Thyroid gland (tissue), 4 donors: Measurements from ENCODE around the gene INTS11. TPM values are rescaled to one million over a fixed set of nuclear protein-coding genes. Genes with fewer than 3 reads are reported as not detected.

Experiments
- DNase-seq, 2 donors: peaks; one replicate each; pipeline ENCODE4 v3.0.0-alpha.2; 2019
- H3K27ac ChIP-seq, 3 donors: fragments of 200-600 bp; sonication (generic); 1 replicate in 2 of 3; 2 replicates in 1 of 3; pipeline ENCODE4 v1.5.1; 2016 to 2019; ENCODE audit warnings: mild to moderate bottlenecking in 1 of 3, moderate library complexity in 1 of 3
- H3K27me3 ChIP-seq: fragments of 200-600 bp; sonication (generic); one replicate; pipeline ENCODE4 v1.5.1; 2019
- H3K36me3 ChIP-seq, 2 donors: fragments of 200-600 bp; sonication (generic); one replicate each; pipeline ENCODE4 v1.5.1; 2016 to 2019
- H3K4me1 ChIP-seq, 2 donors: fragments of 200-600 bp; sonication (generic); one replicate each; pipeline ENCODE4 v1.5.1; 2017 to 2019
- H3K4me3 ChIP-seq, 3 donors: fragments of 200-600 bp; sonication (generic); replicated peaks in 1 of 3; 1 replicate in 2 of 3; 2 replicates in 1 of 3; pipeline ENCODE4 v1.5.1; 2016; ENCODE audit warnings: mild to moderate bottlenecking in 1 of 3
- H3K9me3 ChIP-seq: fragments of 200-600 bp; sonication (generic); one replicate; pipeline ENCODE4 v1.5.1; 2017
- CTCF ChIP-seq, 6 experiments: fragments of 200-600 bp in 3 of 6; fragments of 450-650 bp in 3 of 6; sonication (generic) in 3 of 6; IDR thresholded peaks; one replicate each; pipeline ENCODE4 v1.5.1; 2016 to 2019; ENCODE audit warnings: antibody characterized with exemption in 6 of 6, mild to moderate bottlenecking in 2 of 6, inconsistent platforms in 1 of 6, moderate library complexity in 1 of 6
- POLR2A ChIP-seq, 2 donors: fragments of 450-650 bp; IDR thresholded peaks; one replicate each; pipeline ENCODE4 v1.6.1; 2017; ENCODE audit warnings: antibody characterized with exemption in 2 of 2, mild to moderate bottlenecking in 2 of 2, moderate library complexity in 1 of 2
- WGBS, 2 donors: methylation state at CpG; one replicate each; pipeline ENCODE4 v1.1.5; 2017; 5-methylcytosine and 5-hydroxymethylcytosine counted together
- intact Hi-C: fragments of 100-400 bp; cut with DNase I; formaldehyde crosslinking; loops from one replicate; pipeline ENCODE4 v1.15.1; 2023
- total RNA-seq, 4 donors: library from RNA; depleted of rRNA; stranded (reverse); fragments of >200 nt; gene quantifications; one replicate each; pipeline ENCODE4 v1.2.3, GENCODE V29; 2016

The INTS11 gene
- total RNA-seq, 4 donors from 2014 or later, result 68.9 to 116 (median 94.7) TPM

- no peak for TF ChIP-seq CTCF (IDR thresholded peaks at IDR 0.05)
- TF ChIP-seq POLR2A (IDR thresholded peaks at IDR 0.05), result no peak
- Histone ChIP-seq H3K27ac (no peak overlapping the region), H3K27me3 (no peaks in the 10 kb centered on the region), H3K4me1 (peaks cover 28 to 61% of the 10 kb centered on the region in 2 donors), H3K36me3 (peaks cover 0 to 4% of the 10 kb centered on the region in 2 donors), H3K9me3 (no peaks in the 10 kb centered on the region), H3K4me3 (no peak overlapping the region)
- intact Hi-C loops, result no loop called here
- no peak for DNase-seq
- 40 to 90% methylated on average over 2 of the region's 5 CpGs for WGBS, 2 donors
Observed at GRCh38 chr1:1352786-1353388, 28.4 kb upstream of the INTS11 start.

DNA sequence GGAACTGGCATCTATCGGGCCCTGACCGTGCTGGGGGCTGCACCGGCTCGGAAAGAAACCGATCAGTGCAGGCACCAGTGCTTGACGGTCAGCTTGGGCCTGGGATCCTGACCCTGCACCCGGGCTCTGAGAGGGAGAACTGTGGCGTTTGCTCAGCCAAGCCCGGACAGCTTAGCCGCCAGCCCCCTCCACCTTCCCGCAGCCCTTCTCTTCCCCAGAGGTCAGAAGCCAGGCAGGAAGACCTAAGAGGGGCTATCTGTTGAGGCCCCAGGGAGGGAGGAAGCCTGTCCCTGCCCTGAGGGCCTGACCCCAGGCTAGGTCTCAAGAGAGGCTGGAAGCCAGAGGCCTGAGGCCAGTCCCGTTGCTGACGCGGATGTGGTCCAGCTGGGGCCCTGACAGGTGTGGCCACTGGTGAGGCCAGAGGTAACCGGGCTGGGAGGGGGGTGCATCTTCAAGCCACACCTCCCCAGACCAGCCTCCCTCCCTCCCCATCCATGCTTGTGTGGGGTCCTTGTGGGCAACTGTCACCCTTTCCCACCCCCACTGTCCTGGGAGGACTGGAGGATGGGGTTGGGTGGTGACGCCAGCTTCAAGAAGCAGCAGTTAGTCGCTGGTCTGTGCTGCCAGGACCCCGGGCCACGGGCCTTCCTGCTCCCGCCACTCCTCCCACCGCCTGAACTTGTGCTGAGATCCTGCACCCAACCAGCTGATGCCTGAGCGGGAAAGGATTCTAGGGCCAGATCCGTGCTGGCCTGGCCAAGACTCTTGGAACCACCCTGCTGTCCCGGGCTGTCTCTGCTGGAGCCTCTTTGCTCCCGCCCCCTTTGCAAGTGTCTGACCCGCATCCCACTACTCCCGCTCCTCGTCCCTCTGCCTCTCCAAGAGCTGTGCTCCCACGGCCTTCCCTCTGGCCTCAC, 27.3 kb upstream of the INTS11 start:
- DNase-seq, result no peak
- WGBS, 2 donors, result 60 to 65% methylated on average over 22 to 26 of the region's 29 CpGs
- Histone ChIP-seq H3K4me3 (no peak overlapping the region), H3K27me3 (no peaks in the 10 kb centered on the region), H3K4me1 (peaks cover 33 to 61% of the 10 kb centered on the region in 2 donors), H3K36me3 (peaks cover 0 to 4% of the 10 kb centered on the region in 2 donors), H3K9me3 (no peaks in the 10 kb centered on the region), H3K27ac (peak overlapping the region in 1 of 3 donors; percentile 33)
- TF ChIP-seq POLR2A (IDR thresholded peaks at IDR 0.05) (no peak), CTCF (IDR thresholded peaks at IDR 0.05) (no peak)
- intact Hi-C loops, result no loop called here

DNA sequence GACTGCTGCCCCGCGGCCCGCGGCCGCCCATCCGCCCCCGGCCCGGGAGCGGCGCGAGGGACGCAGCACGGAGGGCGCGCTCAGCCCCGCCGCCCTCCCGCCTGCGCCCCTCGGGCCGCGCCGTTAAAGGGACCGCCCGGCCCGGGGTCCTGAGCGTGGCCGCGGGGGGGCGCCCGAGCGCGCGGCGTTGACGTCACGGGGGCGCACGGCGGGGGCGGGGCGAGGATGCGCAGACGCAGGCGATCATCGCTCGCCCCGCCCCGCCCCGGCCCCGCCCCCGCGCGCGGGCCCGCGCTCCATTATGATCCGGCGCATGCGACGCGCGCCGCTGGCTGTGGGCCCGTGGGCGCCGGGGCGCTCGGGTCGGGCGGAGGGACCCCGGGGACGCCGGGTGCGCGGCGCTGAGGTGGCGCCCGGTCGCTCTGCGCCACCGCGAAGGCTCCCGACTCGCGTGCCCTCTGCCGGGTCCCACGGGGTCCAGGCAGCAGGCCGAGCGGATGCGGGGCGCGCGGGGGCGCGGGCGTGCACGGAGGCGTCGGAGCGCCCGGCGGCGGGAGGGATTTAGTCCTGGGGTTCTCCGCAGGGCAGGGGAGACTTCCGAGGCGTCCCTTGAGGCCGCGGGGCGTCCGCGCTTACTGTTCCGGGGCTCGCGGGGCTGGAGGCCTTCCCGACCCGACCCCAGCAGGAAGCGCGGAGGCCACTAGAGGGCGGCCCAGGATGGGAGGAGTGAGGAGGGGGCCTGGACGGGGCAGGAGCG, 25.0 kb upstream of the INTS11 start, which contains the start of gene DVL1:
DVL1 (minus strand) TSS at position 163 of the 757 bp plus-strand sequence. CDS start 353 bp downstream, outside the sequence.
- Histone ChIP-seq H3K4me3 (peak within 1 kb of the TSS; percentile 47 to 71 (median 57)), H3K4me1 (peaks cover 32 to 61% of the 10 kb centered on the region in 2 donors), H3K27me3 (no peaks in the 10 kb centered on the region), H3K36me3 (no peaks in the 10 kb centered on the region), H3K27ac (peak within 1 kb of the TSS; percentile 76 to 85 (median 81)), H3K9me3 (no peaks in the 10 kb centered on the region)
- peak in 4 of 6 experiments; percentile 12 to 53 (median 48) for TF ChIP-seq CTCF (IDR thresholded peaks at IDR 0.05)
- TF ChIP-seq POLR2A (IDR thresholded peaks at IDR 0.05), result peak in 1 of 2 donors; percentile 64
- intact Hi-C loops, result no loop called here
- DNase-seq, result peak; percentile 65 to 67
- 1% methylated on average over 20 of the region's 122 CpGs; no CpG with 5 or more reads in 1 of the 2 donors for WGBS, 2 donors

- Histone ChIP-seq H3K4me3 (peak overlapping the region; percentile 38 to 57 (median 47)), H3K27ac (peak overlapping the region; percentile 5 to 54 (median 51)), H3K4me1 (peaks cover 32 to 55% of the 10 kb centered on the region in 2 donors), H3K9me3 (no peaks in the 10 kb centered on the region), H3K27me3 (no peaks in the 10 kb centered on the region), H3K36me3 (no peaks in the 10 kb centered on the region)
- 3% methylated on average over 38 of the region's 109 CpGs; no CpG with 5 or more reads in 1 of the 2 donors for WGBS, 2 donors
- intact Hi-C loops, result no loop called here
- TF ChIP-seq CTCF (IDR thresholded peaks at IDR 0.05) (no peak), POLR2A (IDR thresholded peaks at IDR 0.05) (no peak)
- peak; percentile 67 to 73 for DNase-seq
Observed at GRCh38 chr1:1348420-1349255, 24.2 kb upstream of the INTS11 start.
